Esophagus muscularis mucosa (tissue), 4 donors: Measurements from ENCODE around the gene FAM124B.

ENCODE experiments used
- CTCF ChIP-seq, 3 experiments: fragments of 200-600 bp in 2 of 3; fragments of 450-650 bp in 1 of 3; sonication (generic) in 2 of 3; IDR thresholded peaks; one replicate each; pipeline ENCODE4 v1.5.1; 2017 to 2019; ENCODE audit warnings: antibody characterized with exemption in 3 of 3, mild to moderate bottlenecking in 2 of 3, moderate library complexity in 1 of 3
- EP300 ChIP-seq: sonication (generic); formaldehyde crosslinking; IDR thresholded peaks from one replicate; pipeline ENCODE4 v1.6.1; 2017; ENCODE audit warnings: antibody characterized with exemption
- POLR2AphosphoS5 ChIP-seq, 2 donors: sonication (generic); formaldehyde crosslinking; IDR thresholded peaks; one replicate each; pipeline ENCODE4 v1.6.1; 2017; ENCODE audit warnings: antibody characterized with exemption in 2 of 2

DNA sequence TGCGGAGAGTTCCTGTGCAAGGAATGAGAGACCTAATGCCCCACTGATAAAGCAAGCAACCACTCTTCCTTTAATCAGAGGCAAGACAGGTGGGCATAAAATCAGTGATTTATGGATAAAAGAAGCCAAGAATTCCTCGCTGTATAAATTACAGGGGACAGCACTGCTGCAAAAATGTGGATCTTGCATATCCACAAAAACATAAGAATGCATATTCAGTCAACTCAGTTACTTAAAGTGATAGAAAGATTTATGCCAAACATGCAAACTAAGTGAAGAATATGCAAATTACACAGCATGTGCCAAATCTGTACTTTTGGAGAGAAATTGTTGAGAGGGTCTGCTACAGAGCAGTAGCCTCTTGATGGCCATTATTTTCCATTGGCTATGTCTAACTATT, 67.2 kb downstream of the FAM124B start:
- TF ChIP-seq CTCF (IDR thresholded peaks at IDR 0.05) = no peak
- no peak for TF ChIP-seq POLR2AphosphoS5 (IDR thresholded peaks at IDR 0.05)
- TF ChIP-seq EP300 = no peak
